ENCODE results near the gene PCSK4.

DNA sequence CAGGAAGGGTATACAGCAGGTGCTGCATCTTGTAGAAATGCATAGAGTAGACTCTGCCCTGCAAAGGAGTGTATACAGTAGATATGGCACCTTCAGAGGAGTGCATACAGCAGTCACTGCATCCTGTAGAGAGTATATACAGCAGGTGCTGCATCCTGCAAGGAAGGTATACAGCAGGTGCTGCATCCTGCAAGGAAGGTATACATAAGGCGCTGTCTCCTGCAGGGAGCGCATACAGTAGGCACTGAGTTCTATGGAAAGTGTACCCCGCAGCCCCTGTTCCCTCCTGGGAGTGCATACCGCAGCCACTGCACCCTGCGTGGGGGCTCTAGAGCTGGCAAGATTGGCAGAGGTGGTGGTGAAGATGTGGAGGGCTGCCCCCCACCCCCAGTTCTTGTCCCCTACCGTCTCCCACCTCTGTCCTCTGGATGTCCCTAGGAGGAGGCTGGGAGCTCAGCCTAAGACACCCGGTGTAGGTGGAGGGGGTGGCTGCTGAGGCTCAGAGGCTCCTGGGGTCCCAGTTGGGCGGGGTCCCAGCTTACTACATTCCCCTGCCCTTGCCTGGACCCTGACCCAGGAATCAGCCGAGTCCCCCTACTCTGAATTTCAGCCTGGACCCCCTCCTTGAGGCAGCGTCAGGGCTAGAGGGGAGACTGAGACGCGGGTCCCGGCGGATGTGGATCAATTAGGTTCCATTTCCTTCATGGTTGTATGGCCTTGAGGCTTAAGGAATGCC is 25.0 kb upstream of the PCSK4 start:
- TF ChIP-seq, protein P1, sequence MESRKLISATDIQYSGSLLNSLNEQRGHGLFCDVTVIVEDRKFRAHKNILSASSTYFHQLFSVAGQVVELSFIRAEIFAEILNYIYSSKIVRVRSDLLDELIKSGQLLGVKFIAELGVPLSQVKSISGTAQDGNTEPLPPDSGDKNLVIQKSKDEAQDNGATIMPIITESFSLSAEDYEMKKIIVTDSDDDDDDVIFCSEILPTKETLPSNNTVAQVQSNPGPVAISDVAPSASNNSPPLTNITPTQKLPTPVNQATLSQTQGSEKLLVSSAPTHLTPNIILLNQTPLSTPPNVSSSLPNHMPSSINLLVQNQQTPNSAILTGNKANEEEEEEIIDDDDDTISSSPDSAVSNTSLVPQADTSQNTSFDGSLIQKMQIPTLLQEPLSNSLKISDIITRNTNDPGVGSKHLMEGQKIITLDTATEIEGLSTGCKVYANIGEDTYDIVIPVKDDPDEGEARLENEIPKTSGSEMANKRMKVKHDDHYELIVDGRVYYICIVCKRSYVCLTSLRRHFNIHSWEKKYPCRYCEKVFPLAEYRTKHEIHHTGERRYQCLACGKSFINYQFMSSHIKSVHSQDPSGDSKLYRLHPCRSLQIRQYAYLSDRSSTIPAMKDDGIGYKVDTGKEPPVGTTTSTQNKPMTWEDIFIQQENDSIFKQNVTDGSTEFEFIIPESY (IDR thresholded peaks at IDR 0.05; ENCODE audit: extremely low read depth, insufficient replicate concordance, low read length): no peak
- no peak for TF ChIP-seq POLR2A (IDR thresholded peaks at IDR 0.05; ENCODE audit: borderline replicate concordance, extremely low read depth, insufficient read depth, insufficient read length)
